H1 (cell line): Measurements from ENCODE around the gene OR52B6. TPM values are rescaled to one million over a fixed set of nuclear protein-coding genes. Genes with fewer than 3 reads are reported as not detected.
A peak's percentile ranks its signal among the peaks of the same experiment; 100 is the strongest.

Experiments
- CTCF ChIA-PET: fragments of 300-600 bp; sonication (Branson Sonifier 250); formaldehyde crosslinking; loops from one replicate; lab custom pipeline; 2021; ENCODE audit not compliant: partially characterized antibody; lab: Charles Lee
- POLR2A ChIA-PET: fragments of 300-600 bp; sonication (Branson Sonifier 250); formaldehyde crosslinking; loops from one replicate; lab custom pipeline; 2021; ENCODE audit warnings: inconsistent platforms; ENCODE audit not compliant: partially characterized antibody; lab: Charles Lee
- DNase-seq, 2 experiments: peaks; one replicate each; pipeline versions ENCODE4 v3.0.0 to v3.0.0-alpha.2; 2010 to 2022; ENCODE audit warnings: low spot score in 2 of 2, low read depth in 1 of 2, mixed read lengths in 1 of 2
- FAIRE-seq: peaks from 2 replicates; lab custom pipeline; 2011; peaks lifted over from hg19 to GRCh38; lab: Jason Lieb, UNC
- H2AFZ ChIP-seq: 2 replicates; pipeline ENCODE4 v1.8.1; 2012; ENCODE audit warnings: low read length, inconsistent platforms
- H2AK5ac ChIP-seq: 2 replicates; pipeline ENCODE4 v1.6.1; 2013; ENCODE audit warnings: low read depth, low read length
- H2BK120ac ChIP-seq: replicated peaks from 2 replicates; pipeline ENCODE3; 2013; ENCODE audit warnings: low read depth, low read length, inconsistent platforms
- H2BK12ac ChIP-seq: 2 replicates; pipeline ENCODE4 v1.6.1; 2013; ENCODE audit warnings: low read depth, low read length
- H2BK15ac ChIP-seq: 2 replicates; pipeline ENCODE4 v1.6.1; 2013; ENCODE audit warnings: low read length
- H2BK20ac ChIP-seq: 2 replicates; pipeline ENCODE4 v1.6.1; 2013; ENCODE audit warnings: low read length
- H2BK5ac ChIP-seq: 2 replicates; pipeline ENCODE4 v1.6.1; 2013; ENCODE audit warnings: low read depth, low read length
- H3K14ac ChIP-seq: 2 replicates; pipeline ENCODE4 v1.6.1; 2013; ENCODE audit warnings: inconsistent platforms; ENCODE audit not compliant: insufficient read length
- H3K18ac ChIP-seq: 2 replicates; pipeline ENCODE4 v1.6.1; 2013; ENCODE audit warnings: low read length; ENCODE audit errors: extremely low read depth
- H3K23ac ChIP-seq: 2 replicates; pipeline ENCODE4 v1.6.1; 2013; ENCODE audit warnings: inconsistent platforms; ENCODE audit not compliant: insufficient read length
- H3K23me2 ChIP-seq: 2 replicates; pipeline ENCODE4 v1.6.1; 2013; ENCODE audit warnings: low read depth, low read length
- H3K27ac ChIP-seq: 2 replicates; pipeline ENCODE4 v1.6.1; 2011; ENCODE audit warnings: low read depth, low read length, inconsistent platforms
- H3K27me3 ChIP-seq, 4 experiments: replicated peaks in 1 of 4; 1 replicate in 1 of 4; 2 replicates in 3 of 4; pipeline versions ENCODE4 v1.6.1 to v1.8.1; 2011 to 2013; ENCODE audit warnings: low read length in 3 of 4, mild to moderate bottlenecking in 3 of 4, inconsistent platforms in 2 of 4, mixed read lengths in 2 of 4, moderate library complexity in 1 of 4; ENCODE audit not compliant: control insufficient read depth in 3 of 4, insufficient read depth in 3 of 4; ENCODE audit errors: extremely low read depth in 1 of 4
- H3K36me3 ChIP-seq, 4 experiments: 2 replicates each; pipeline versions ENCODE4 v1.6.1 to v1.8.1; 2011 to 2013; ENCODE audit warnings: mild to moderate bottlenecking in 4 of 4, low read length in 3 of 4, moderate library complexity in 2 of 4, control low read depth in 1 of 4, inconsistent platforms in 1 of 4; ENCODE audit not compliant: insufficient read depth in 4 of 4, control insufficient read depth in 2 of 4
- H3K4ac ChIP-seq: replicated peaks from 2 replicates; pipeline ENCODE3; 2013; ENCODE audit warnings: low read length, low read depth, mixed read lengths, inconsistent platforms; ENCODE audit not compliant: insufficient read length
- H3K4me1 ChIP-seq, 4 experiments: replicated peaks in 1 of 4; 1 replicate in 1 of 4; 2 replicates in 3 of 4; pipeline versions ENCODE4 v1.6.1 to v1.8.1; 2011 to 2013; ENCODE audit warnings: low read length in 3 of 4, inconsistent platforms in 2 of 4, mixed read lengths in 1 of 4; ENCODE audit not compliant: insufficient read depth in 4 of 4, control insufficient read depth in 3 of 4
- H3K4me2 ChIP-seq, 2 experiments: 2 replicates each; pipeline versions ENCODE4 v1.6.1 to v1.8.1; 2011 to 2013; ENCODE audit warnings: low read depth in 2 of 2, low read length in 2 of 2, control low read depth in 1 of 2, inconsistent platforms in 1 of 2, mild to moderate bottlenecking in 1 of 2; ENCODE audit not compliant: insufficient read depth in 1 of 2
- H3K4me3 ChIP-seq, 4 experiments: fragments of 200-600, 300-600 bp in 1 of 4; sonication (generic), shearing (Covaris generic), sonication (Bioruptor Twin) in 1 of 4; 2 replicates each; pipeline versions ENCODE4 v1.5.1 to v1.8.1; 2011 to 2016; ENCODE audit warnings: low read length in 4 of 4, low read depth in 3 of 4, control low read depth in 2 of 4, inconsistent platforms in 2 of 4, mild to moderate bottlenecking in 2 of 4, mixed read lengths in 1 of 4, moderate library complexity in 1 of 4; ENCODE audit not compliant: insufficient read depth in 2 of 4; ENCODE audit errors: extremely low read depth in 1 of 4
- H3K56ac ChIP-seq: replicated peaks from 2 replicates; pipeline ENCODE3; 2013; ENCODE audit warnings: low read depth, mild to moderate bottlenecking, mixed read lengths, low read length, inconsistent platforms; ENCODE audit not compliant: insufficient read length
- H3K79me1 ChIP-seq: 2 replicates; pipeline ENCODE4 v1.6.1; 2013; ENCODE audit warnings: low read depth, low read length, control low read depth
- H3K79me2 ChIP-seq, 2 experiments: 2 replicates each; pipeline versions ENCODE4 v1.6.1 to v1.8.1; 2012 to 2013; ENCODE audit warnings: low read length in 2 of 2, mild to moderate bottlenecking in 2 of 2, inconsistent platforms in 1 of 2; ENCODE audit not compliant: insufficient read depth in 2 of 2, control insufficient read depth in 1 of 2
- H3K9ac ChIP-seq, 4 experiments: replicated peaks in 1 of 4; 1 replicate in 1 of 4; 2 replicates in 3 of 4; pipeline versions ENCODE4 v1.6.1 to v1.8.1; 2011 to 2013; ENCODE audit warnings: low read depth in 3 of 4, low read length in 3 of 4, control low read depth in 2 of 4, mild to moderate bottlenecking in 2 of 4, moderate library complexity in 2 of 4, inconsistent platforms in 1 of 4; ENCODE audit errors: extremely low read depth in 1 of 4
- H3K9me3 ChIP-seq, 2 experiments: 2 replicates each; pipeline versions ENCODE4 v1.6.1 to v1.8.1; 2012 to 2013; ENCODE audit warnings: mild to moderate bottlenecking in 2 of 2, moderate library complexity in 2 of 2, control low read depth in 1 of 2, inconsistent platforms in 1 of 2, low read depth in 1 of 2, low read length in 1 of 2, mixed read lengths in 1 of 2; ENCODE audit not compliant: insufficient read depth in 2 of 2
- H4K20me1 ChIP-seq, 2 experiments: replicated peaks in 1 of 2; 2 replicates each; pipeline versions ENCODE3 to v1.8.1; 2011 to 2013; ENCODE audit warnings: inconsistent platforms in 2 of 2, low read length in 2 of 2, mild to moderate bottlenecking in 1 of 2; ENCODE audit not compliant: insufficient read depth in 2 of 2, control insufficient read depth in 1 of 2
- H4K5ac ChIP-seq: 2 replicates; pipeline ENCODE4 v1.6.1; 2013; ENCODE audit warnings: low read length, low read depth, mixed read lengths, inconsistent platforms; ENCODE audit not compliant: insufficient read length
- H4K8ac ChIP-seq: 2 replicates; pipeline ENCODE4 v1.8.0; 2013; ENCODE audit warnings: mild to moderate bottlenecking, moderate library complexity, low read length, inconsistent platforms; ENCODE audit not compliant: insufficient read depth; ENCODE audit errors: extremely low read depth
- H4K91ac ChIP-seq: replicated peaks from 2 replicates; pipeline ENCODE3; 2013; ENCODE audit warnings: low read length, mixed read lengths, inconsistent platforms; ENCODE audit not compliant: insufficient read length
- HDAC6 ChIP-seq: IDR thresholded peaks from one replicate; pipeline ENCODE4 v1.7.1; 2012; ENCODE audit warnings: low read depth, mild to moderate bottlenecking, inconsistent platforms, low read length, moderate library complexity
- JUN ChIP-seq: IDR thresholded peaks from 2 replicates; pipeline ENCODE4 v1.6.1; 2011; ENCODE audit warnings: low read depth, mild to moderate bottlenecking, improper control_type of control experiment, low read length
- PHF8 ChIP-seq: fragments of 200-600 bp; sonication (generic); conservative IDR thresholded peaks from 2 replicates; pipeline ENCODE4 v1.7.1; 2012; ENCODE audit warnings: low read depth, mild to moderate bottlenecking, inconsistent platforms, low read length, moderate library complexity
- RAD21 ChIP-seq, 2 experiments: IDR thresholded peaks in 1 of 2; conservative IDR thresholded peaks in 1 of 2; 2 replicates each; pipeline ENCODE4 v1.6.1; 2011; ENCODE audit warnings: low read depth in 2 of 2, low read length in 2 of 2, improper control_type of control experiment in 1 of 2, inconsistent platforms in 1 of 2, mild to moderate bottlenecking in 1 of 2, moderate library complexity in 1 of 2
- SIRT6 ChIP-seq: IDR thresholded peaks from one replicate; pipeline ENCODE4 v1.7.1; 2012; ENCODE audit warnings: low read length, inconsistent platforms
- WGBS, 2 experiments: shearing (Covaris generic) in 1 of 2; methylation state at CpG; one replicate each; pipeline versions ENCODE4 v1.1.6 to v1.1.7; 2013 to 2015; ENCODE audit warnings: low lambda C conversion rate in 2 of 2, mixed read lengths in 2 of 2, inconsistent platforms in 1 of 2, low coverage in 1 of 2, missing lambda C conversion rate in 1 of 2; ENCODE audit not compliant: insufficient replicate concordance in 2 of 2, insufficient coverage in 1 of 2, insufficient read length in 1 of 2; ENCODE audit errors: extremely low coverage in 1 of 2, missing lambda C conversion rate in 1 of 2; 5-methylcytosine and 5-hydroxymethylcytosine counted together
- polyA plus RNA-seq, 7 experiments: library from polyadenylated mRNA; depleted of rRNA in 3 of 7; stranded (reverse) in 5 of 7; unstranded in 2 of 7; fragments of >200 nt in 5 of 7; fragments of 200-250 nt in 2 of 7; gene quantifications; 1 replicate in 5 of 7; 2 replicates in 1 of 7; 4 replicates in 1 of 7; pipeline versions ENCODE4 v1.2.1 to v1.2.3, GENCODE V29; 2011 to 2013; ENCODE audit warnings: missing spikeins in 2 of 7, mixed read lengths in 2 of 7
- total RNA-seq: library from RNA; stranded (reverse); fragmentation: NEBNext Ultra II Directional; extraction: Animal tissue kit (Norgen Biotek cat#: 25700); gene quantifications from 2 replicates; pipeline ENCODE4 v1.2.1, GENCODE V29; 2021
- TF ChIP-seq, protein P1 (sequence below), 3 experiments: IDR thresholded peaks; 1 replicate in 2 of 3; 2 replicates in 1 of 3; pipeline versions ENCODE4 v1.5.1 to v1.6.1; 2011; ENCODE audit warnings: low read length in 3 of 3, mild to moderate bottlenecking in 3 of 3, inconsistent platforms in 2 of 3, low read depth in 1 of 3, moderate library complexity in 1 of 3; ENCODE audit not compliant: insufficient read depth in 1 of 3; ENCODE audit errors: control extremely low read depth in 1 of 3

OR52B6 gene
- total and polyA plus RNA-seq, 2 of the 8 experiments (the other 6 are each of a cell fraction or from before 2014, with no cell fraction given): not detected

- Histone ChIP-seq H3K79me2 (no peaks in the 10 kb centered on the region), H2AK5ac (no peak overlapping the region), H2BK12ac (no peak overlapping the region), H2BK15ac (no peak overlapping the region), H4K8ac (no peak overlapping the region), H3K23ac (no peak overlapping the region), H3K23me2 (no peaks in the 10 kb centered on the region), H2AFZ (no peak overlapping the region), H3K27me3 (no peaks in the 10 kb centered on the region), H3K4me3 (no peak overlapping the region), H4K91ac (no peak overlapping the region), H3K9me3 (no peaks in the 10 kb centered on the region), H3K56ac (no peak overlapping the region), H3K9ac (no peak overlapping the region), H3K27ac (no peak overlapping the region), H2BK20ac (no peak overlapping the region), H4K5ac (no peak overlapping the region), H3K18ac (no peak overlapping the region), H2BK5ac (no peak overlapping the region), H3K4me2 (no peak overlapping the region), H3K36me3 (peaks cover 4 to 30% (median 23%) of the 10 kb centered on the region in 4 experiments; a peak in 7 of 8 replicates), H3K79me1 (no peaks in the 10 kb centered on the region), H2BK120ac (no peak overlapping the region), H4K20me1 (no peaks in the 10 kb centered on the region), H3K4me1 (no peaks in the 10 kb centered on the region), H3K14ac (no peak overlapping the region), H3K4ac (no peak overlapping the region)
- TF ChIP-seq, protein P1, sequence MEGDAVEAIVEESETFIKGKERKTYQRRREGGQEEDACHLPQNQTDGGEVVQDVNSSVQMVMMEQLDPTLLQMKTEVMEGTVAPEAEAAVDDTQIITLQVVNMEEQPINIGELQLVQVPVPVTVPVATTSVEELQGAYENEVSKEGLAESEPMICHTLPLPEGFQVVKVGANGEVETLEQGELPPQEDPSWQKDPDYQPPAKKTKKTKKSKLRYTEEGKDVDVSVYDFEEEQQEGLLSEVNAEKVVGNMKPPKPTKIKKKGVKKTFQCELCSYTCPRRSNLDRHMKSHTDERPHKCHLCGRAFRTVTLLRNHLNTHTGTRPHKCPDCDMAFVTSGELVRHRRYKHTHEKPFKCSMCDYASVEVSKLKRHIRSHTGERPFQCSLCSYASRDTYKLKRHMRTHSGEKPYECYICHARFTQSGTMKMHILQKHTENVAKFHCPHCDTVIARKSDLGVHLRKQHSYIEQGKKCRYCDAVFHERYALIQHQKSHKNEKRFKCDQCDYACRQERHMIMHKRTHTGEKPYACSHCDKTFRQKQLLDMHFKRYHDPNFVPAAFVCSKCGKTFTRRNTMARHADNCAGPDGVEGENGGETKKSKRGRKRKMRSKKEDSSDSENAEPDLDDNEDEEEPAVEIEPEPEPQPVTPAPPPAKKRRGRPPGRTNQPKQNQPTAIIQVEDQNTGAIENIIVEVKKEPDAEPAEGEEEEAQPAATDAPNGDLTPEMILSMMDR (IDR thresholded peaks at IDR 0.05; ENCODE audit: control extremely low read depth in 1 of 3, insufficient read depth in 1 of 3, low read depth in 1 of 3, low read length in 3 of 3): peak in 2 of 3 experiments; percentile 45 to 91; a peak in 3 of 4 replicates
- TF ChIP-seq RAD21 (IDR thresholded peaks at IDR 0.05 in 1 of 2, conservative IDR thresholded peaks at IDR 0.05 in 1 of 2; ENCODE audit: low read depth in 2 of 2, low read length in 2 of 2) (peak; percentile 46 to 49), JUN (no peak), PHF8 (no peak), SIRT6 (no peak), HDAC6 (no peak)
- ChIA-PET CTCF (interaction anchor here (0.9 to 6.9 kb wide), 6 partner anchors 9 to 185 kb away, joined by 3 to 71 read pairs (median 4); no protein-coding TSS in a partner anchor), POLR2A (no interaction called here)
- FAIRE-seq: no peak
- no peak for DNase-seq
- 86% methylated on average over 11 of the region's 11 CpGs; no CpG with 5 or more reads in 1 of the 2 experiments for WGBS, 2 experiments
Measured at GRCh38 chr11:5611627-5612026, 30.9 kb downstream of the OR52B6 start.
